CD4-positive, alpha-beta T cell treated with Interleukin-15 for 1 hour (primary cell): ENCODE data around the gene B3GNT3.
A peak's percentile ranks its signal among the peaks of the same experiment; 100 is the strongest.

ENCODE experiments used
- DNase-seq: peaks from one replicate; pipeline ENCODE4 v3.0.0-alpha.2; 2020

B3GNT3 gene

DNA sequence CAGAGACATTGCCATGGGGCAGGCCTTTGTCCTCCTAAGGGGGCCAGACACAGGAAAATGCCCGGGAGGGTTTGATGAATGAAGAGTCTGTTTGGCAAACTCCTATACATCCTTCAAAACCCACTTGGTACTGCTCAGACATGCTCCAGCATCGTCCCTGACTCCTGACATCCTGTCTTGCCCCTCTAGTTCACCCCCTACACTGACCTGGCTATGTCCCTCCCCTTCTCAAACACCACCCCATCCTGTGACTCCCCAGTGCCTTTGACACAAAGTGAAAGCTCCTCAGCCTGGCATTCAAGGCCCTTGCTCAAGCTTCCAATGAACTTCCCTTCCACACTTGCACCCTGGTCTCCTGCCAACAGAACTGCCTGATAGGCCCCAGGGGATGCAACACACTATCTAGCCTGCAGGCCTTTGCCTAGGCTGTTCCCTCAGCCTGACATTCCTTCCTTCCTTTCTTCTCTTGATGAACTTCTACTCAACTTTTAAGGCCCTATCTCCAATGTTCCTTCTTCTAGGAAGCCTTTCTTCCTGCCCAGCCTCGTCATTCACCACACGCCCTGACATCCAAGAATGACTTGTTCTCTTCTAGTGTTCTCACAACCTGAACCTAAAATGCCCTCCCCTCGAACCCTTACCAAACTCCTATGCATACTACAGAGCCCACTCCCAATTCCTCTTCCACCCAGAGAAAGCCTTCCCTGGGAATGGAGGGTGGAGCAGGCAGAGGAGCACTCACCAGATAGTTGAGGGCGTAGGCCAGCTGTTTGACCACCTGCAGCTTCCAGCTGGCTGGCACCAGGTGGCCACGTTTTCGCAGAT, 40.5 kb downstream of the B3GNT3 start:
- no peak for DNase-seq

DNA sequence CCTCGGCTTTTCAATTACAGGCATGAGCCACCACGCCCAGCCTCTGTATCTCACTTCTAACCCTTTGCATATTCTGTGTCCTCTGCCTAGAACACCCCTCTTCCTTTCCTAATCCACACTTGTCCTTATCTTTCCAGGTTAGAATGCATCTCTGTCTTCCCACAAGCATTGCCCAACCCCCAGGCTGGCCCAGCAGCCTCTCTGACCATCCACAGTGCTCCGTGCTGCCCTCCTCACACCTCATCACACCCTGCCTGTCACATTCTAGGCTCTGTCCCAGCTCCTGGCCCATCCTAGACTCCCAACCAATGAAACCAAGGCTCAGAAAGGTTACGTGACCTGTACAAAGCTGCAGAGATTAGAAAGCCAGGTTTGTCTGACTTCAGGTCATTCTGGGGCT, 41.6 kb downstream of the B3GNT3 start:
- DNase-seq = no peak

DNA sequence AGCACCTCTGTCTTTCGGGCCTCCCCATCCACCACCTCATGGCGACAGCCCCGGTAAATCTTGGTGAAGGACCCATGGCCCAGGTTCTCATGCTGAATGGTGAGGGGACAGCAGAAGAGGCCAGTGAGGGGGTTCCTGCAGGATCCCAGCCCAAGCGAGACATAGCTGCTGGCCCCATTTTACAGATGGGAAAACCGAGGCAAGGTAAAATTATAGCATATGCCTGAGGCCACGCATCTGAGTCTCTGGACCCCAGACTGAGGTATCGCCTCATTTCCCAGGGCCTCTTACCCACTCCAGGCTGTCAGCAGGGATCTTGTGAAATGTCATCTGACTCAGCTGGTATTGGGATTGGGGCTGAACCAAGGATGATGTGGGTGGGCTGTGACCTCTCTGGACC, 43.0 kb downstream of the B3GNT3 start:
- DNase-seq = no peak

DNA sequence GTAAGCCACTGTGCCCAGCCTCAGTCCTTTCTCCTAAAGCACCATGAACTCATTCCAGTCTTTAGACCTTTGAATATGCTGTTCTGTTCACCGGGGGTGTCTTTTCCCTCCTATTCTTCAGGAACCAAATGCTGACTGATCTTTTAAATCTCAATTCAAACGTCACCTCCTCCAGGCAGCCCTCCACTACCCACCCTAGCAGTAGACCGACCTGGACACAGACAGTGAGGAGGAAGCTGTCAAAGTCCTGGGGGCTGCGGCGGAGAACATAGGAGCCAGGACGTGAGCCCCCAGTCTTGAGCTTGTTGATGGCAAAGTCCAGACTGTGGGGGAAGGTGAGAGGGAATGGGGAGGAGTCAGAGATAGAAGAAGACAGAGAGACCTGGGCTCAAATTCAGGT, 45.1 kb downstream of the B3GNT3 start:
- no peak for DNase-seq

DNA sequence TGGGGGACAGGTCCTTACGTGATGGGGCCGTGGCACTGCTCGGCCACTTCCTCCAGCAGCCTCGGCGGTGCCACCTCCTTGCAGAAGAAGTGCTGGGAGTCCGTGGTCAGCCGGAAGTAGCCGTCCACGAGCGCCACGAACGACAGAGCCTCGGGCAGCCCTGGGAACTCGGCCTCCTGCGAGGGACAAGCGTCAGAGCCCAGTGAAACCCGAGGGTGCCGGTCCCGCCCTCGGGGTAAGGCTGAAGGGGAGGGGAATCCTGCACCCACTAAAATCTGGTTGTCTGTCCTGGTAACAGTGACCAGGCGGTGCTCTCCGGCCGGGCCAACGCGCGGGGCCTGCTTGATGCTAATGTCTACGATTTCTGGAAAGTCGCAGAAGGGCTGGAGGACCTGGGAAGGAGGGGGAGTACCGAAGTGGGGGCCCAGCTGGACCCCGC, 46.5 kb downstream of the B3GNT3 start:
- DNase-seq = no peak

GRCh38 chr19:17841810-17842662, 47.1 kb downstream of the B3GNT3 start:
- peak; percentile 39 for DNase-seq

DNA sequence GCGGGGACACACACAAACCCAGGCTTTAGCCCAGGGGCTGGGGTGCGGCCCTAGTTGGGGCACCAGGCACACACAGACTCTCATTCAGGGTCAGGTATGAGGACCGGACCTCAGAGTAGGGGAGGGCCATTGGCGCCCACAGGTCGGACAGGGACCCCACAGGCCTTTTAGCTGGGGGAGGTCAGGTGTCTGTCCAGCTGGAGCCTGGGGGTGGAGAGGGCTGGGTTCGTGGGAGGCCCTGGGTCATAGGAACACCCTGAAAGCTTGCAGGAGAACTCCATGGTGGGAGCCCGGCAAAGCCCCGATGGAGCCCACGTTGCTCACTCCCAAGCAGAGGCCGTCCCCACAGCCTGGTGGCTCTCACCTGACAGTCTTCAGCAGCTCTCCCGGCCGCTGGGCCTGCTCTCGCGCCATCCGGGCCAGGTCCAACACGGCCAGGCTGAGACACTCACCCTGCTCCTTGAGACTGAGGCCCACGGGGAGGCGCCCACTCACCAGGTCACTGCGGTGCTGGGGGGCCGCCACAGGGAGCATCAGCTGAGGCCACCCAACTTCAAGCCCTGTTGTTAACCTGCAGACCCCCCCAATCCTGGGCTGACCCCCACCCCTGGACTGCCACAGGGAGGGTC, 47.8 kb downstream of the B3GNT3 start:
- DNase-seq = no peak

- no peak for DNase-seq
These were observed 48.4 kb downstream of the B3GNT3 start for GRCh38 chr19:17843292-17843827.

GRCh38 chr19:17843908-17844490, 49.1 kb downstream of the B3GNT3 start:
- DNase-seq = no peak

DNA sequence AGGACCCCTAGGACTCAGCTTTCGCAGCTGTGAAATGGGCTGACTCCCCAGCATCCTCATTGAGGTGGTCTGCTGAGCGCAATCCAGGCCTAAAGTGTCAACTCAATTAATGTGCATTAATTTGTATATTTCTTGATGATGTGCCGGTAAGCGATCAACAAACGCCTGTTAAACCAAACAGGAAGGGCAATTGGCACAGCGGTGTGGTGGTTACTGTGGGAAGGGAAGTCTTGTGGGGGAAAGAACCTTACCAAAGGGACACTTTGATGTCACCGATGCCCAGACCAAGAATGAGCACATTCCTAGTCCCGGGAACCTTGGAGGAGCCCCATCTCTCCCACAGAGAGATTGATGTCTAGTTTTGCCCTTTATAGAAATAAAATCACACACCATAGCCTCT, 51.2 kb downstream of the B3GNT3 start:
- peak; percentile 45 for DNase-seq

DNA sequence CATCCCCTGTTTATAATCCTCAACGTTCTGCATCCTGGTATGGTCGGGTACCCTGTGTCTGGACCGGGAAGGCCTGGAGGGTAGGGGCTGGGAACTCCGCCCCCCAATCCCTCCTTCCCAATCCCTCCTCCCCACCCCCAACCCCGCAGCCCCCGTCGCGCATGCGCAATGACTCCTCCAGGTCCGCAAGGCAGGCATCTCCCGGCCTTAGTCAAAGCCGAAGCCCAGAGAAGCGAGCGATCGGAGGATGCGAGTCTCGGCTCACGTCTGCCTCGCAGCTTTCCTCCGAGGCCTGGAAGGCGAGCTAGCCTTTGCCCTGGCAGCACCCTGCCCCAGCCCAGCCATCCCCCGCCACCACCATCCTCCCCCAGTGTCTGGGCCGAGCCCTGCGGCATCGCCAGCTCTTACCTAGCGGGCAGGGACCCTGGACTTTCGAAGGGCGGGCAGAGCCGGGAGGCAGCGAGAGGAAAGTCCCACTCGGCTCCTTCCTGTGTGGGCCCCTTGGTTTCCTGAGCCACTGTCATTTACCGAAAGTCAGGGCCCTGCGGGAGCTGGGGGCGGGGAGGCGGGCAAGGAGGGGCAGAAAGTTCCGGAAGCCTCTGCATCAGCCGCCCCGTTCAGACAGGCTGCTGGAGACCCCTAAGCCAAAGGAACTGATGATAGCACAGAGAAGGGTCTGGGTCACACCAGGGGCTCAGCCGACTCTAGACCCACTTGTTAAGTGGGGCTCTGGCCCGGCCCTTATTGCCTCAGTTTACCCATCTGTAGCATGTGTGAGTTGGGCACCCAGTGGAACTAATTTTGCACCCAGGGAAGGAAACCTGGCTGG, 52.8 kb downstream of the B3GNT3 start, which contains the start of gene JAK3:
Gene JAK3 (minus strand): TSS at position 445 of the 829 bp plus-strand sequence. CDS start 3,565 bp downstream, outside the sequence.
- DNase-seq = peak; percentile 88

DNA sequence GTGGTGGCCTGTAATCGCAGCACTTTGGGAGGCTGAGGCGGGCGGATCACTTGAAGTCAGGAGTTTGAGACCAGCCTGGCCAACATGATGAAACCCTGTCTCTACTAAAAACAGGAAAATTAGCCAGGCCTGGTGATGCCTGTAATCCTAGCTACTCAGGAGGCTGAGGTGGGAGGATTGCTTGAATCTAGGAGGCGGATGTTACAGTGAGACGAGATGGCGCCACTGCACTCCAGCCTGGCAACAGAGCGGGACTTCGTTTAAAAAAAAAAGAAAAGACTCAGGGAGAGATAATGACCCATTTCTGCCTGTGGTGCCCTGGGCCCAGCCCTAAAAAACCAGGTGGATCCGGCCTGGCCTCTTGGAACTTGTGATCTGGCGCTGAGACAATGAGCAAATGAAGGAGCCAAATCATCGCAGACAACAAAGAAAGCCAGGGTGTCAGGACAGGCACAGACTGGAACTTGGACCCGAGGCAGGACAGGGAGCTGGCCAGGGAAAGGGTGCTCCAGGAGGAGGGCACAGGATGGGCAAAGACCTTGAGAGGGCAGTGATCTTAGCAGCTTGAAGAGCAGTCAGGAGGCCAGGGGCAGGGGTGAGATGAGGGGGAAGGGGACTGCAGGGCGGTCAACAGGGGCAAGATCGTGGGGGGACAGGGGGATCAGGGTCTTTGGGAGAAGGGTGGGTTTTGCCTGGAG, 53.8 kb downstream of the B3GNT3 start:
- DNase-seq = no peak

DNA sequence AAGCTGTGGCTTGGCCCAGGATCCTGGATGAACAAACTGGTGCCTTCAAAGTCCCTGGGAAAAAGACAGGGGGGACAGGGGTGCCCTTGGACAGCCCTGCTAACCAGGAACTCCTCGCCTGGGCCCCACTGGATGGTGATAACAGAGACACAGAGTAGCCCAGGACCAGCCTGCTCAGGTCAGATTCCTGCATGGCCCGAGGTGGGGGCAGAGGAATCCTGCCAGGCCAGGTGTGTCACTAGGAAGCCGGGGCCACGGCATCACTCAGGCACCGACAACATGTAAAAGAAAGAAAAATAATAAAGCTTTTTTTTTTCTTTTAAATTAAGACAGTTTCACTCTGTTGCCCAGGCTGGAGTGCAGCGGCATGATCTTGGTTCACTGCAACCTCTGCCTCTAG, 59.1 kb downstream of the B3GNT3 start:
- DNase-seq = no peak

DNA sequence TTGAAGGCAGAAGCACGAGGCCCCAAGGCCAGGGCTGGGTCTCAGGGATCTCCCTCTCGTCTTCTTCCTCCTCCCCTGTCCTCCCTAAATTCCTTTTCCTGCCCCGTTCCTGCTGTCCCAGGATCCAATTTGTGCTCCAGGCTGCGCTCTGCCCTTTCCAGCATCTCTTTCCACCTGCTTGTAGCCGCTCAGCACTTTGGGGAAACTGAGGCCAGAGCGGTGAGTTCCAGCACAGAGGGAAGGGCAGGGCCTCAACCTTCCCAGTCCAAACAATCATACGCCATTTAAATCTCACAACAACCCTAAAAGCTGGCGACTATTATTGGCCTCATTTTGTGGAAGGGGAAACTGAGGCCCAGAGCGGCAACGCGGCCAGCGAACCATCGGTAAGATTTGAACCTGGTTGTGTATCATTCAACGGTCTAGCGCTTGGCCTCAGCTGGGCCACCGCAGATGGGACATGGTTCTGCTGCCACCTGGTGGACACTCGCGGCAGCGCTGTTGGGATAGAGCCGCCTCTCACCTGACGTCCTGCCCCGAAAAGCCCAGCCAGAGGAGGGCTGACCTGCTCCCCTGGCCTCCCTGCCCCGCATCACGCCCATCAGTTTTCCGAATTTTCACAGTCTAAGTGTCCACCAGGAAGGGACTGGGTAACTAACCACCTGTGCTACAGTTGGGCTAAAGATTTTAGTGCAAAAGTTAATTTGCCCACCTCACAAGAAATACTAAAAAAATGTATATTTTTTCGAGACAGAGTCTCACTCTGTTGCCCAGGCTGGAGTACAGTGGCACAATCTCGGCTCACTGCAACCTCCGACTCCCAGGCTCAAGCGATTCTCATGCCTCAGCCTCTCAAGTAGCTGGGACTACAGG, 60.6 kb downstream of the B3GNT3 start:
- DNase-seq = peak; percentile 85

DNA sequence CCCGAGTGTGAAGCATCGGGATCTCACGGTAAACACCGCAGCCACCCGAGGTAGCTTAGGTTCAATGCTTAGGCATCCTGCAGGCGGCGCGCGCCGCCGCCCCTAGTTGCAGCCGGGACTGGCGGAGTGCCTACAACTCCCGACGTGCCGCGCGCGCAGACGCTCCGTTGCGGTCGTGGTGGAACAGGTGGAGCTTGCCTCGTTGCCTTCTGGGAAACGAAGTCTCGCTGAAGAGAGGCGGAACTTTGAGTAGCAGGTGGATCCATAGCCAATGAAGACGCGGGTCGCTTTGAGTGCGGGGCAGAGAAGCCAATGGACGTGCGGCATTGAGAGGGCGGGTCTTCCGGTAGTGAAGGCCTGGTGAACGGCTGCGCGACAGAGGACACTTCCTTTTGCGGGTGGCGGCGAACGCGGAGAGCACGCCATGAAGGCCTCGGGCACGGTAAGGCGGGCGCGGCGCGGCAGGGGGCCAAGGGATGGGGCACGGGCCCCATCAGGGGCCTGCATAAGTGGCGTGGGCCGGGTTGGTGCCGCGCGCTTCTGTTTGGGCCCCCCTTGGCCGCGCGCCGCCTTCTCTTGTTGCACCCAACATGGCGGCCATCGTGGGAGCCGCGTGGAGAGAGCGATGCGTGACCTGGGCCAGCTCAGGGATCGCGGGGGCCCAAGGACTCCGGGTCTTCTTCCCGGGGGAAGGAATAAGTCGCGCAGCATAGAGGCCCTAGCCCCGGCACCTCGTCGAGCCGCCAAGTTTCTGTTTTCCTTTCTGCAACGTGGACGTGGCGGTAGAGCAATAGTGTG, 64.8 kb downstream of the B3GNT3 start, which contains the start of gene RPL18A:
Gene RPL18A (plus strand): TSS at position 378 of the 798 bp plus-strand sequence. CDS start 47 bp downstream, at position 425.
- peak; percentile 100 for DNase-seq

- DNase-seq = no peak
These were observed 65.5 kb downstream of the B3GNT3 start for GRCh38 chr19:17860331-17860992.

GRCh38 chr19:17860993-17861360, 66.0 kb downstream of the B3GNT3 start:
- no peak for DNase-seq
